ENCODE results near the gene CPO.

The CPO gene

GRCh38 chr2:206974551-206974950, 35.2 kb downstream of the CPO start:
- DNase-seq (ENCODE audit: low read depth): no peak

- DNase-seq (ENCODE audit: low read depth): no peak
Measured at GRCh38 chr2:206978746-206979145, 39.4 kb downstream of the CPO start.

DNA sequence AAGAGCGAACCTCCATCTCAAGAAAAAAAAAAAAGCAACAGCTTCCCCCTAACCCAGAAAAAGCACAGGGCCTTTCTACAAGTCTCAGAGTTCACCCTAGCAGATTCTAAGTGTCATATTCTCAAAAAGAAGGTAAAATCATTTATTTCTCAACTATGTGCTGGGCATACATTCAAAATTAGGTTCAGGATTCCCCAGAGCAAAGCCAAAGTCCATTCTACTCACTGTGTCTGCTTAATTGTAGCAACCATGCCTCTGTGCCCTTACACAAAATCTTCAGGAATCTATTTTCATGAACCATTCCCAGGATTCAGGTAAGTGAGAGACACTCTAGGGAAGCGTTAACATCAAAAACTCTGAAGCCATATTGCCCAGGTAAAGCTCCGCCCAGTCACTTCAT, 40.0 kb downstream of the CPO start:
- DNase-seq (ENCODE audit: low read depth): no peak

DNA sequence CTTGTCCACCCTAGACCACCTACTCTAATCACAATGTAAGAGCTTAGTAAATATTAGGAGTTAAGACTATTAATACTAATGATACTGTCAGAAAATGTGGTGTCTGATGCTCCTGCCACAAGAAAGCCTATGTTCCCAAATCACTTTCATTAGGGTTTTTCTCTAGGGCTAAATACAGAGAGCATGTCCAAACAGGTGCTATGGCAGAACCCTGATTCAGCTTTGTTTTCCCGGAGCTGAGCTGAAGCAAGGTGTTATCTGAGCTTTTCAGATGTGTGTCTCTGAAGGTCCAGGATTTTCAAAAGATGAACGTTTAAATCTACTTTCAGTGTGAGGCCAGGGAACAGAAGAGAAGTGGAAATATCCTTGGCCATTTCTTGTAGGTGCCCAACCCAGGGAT, 40.6 kb downstream of the CPO start:
- DNase-seq (ENCODE audit: low read depth): no peak

DNA sequence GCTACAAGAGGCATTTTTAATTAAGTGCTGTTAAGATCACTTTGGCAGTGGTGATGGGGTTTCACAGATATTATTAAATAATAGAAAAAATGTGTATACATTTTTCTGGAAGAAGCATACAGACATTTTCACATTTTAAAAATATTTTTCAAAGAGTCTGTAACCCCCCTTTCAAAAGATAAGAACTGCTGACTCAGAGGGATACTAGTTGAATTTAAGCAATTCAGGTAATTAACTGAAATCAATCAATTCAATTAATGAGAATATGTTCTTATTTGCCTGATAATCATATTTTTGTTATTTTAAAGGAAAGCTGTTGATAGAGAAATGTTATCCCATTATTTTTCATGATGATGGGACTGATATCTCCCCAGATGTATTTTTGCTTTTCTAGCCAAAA, 41.1 kb downstream of the CPO start:
- no peak for DNase-seq (ENCODE audit: low read depth)

DNA sequence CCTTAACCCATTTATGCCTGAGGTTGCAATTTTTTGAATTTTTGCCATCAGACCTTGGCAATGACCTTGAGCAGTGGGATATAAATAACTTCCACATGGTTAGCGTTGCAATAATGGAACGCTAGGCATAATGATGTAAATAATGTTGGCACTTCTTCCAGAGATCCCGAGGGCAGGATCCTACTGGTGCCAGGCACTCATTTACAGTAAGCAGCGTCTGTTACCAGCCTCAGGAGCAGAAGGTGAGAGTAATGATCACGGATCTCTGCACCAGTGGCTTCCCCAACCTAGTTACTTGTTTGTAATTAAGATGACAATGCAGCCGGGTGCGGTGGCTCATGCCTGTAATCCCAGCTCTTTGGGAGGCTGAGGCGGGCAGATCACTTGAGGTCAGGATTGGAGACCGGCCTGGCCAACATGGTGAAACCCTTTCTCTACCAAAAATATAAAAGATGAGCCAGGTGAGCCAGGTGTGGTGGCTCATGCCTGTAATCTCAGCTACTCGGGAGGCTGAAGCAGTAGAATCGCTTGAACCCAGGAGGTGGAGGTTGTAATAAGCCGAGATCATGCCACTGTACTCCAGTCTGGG, 41.9 kb downstream of the CPO start:
- DNase-seq (ENCODE audit: low read depth): no peak

DNA sequence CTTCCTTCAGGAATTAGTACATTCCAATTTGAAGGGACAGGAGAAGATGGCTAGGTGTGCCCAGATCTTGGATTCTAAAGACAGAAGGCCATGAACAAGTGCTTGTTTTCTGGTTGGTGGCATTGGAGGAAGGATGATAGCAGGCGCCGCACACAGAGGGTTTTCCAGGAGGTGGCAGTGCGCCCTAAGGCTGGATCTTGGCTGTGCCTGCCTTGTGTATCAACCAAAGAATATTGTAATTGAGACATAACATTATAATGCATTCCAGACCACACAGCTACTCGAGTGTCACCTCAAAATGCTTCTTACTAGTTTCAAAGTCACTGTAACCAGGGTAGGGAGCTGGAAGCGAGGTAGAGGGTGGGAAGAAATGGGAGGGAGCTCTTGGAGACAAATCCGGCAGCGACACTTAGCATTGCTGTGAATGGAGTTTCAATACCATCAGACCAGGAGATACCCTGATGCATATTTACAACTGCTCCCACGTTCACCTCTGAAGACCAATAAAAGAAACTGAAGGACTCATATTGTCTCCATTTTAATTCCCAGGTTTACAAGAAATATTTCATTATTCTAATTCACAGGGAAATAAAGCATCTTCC, 42.5 kb downstream of the CPO start:
- peak; percentile 18 for DNase-seq (ENCODE audit: low read depth)

DNA sequence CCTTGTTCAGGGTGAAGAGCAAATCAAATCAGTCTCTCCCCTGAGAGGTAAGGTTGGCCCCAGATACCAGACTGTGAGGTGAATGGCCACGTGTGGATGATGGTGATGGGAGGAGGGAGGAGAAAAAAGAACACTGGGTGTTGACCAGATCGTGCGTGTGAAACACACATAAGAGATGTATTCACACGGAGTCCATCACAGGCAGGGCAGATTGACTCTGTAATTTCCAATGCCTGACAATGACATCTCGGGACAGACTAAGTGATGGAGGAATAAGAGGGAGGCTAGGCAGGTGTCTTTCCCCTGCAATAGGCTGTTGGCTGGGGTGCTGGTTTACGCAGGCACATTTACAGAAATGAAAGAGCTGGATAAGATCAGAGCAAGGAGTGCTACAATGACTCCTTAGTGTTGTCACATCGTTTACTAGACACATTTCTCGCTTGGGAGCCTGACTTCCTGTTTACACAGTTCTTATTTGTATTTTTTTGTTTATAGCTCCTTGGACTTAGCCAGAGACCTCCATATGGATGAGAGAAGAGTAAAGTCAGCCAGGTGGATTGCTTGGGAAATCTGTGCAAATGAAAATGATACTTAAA, 43.1 kb downstream of the CPO start:
- no peak for DNase-seq (ENCODE audit: low read depth)

- no peak for DNase-seq (ENCODE audit: low read depth)
Measured at GRCh38 chr2:206983161-206983859, 44.0 kb downstream of the CPO start.

DNA sequence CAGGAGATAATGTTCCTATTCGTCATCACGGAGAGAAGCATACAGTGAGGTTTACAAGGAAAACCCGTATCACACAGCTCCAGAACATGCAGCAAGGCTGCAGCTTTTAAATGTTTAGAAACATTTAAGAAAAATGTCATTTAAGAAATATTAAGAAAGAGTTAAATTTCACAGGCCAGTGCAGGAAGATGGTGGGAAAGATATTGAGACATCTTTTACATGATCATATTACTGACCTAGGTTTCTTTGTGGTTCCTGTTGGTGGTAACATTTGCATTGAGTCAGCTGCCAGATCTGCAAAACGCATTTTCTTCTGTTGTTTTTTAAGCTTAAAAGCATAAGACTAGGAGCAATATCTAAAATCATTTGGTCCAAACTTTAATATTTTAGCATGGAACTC, 44.9 kb downstream of the CPO start:
- no peak for DNase-seq (ENCODE audit: low read depth)

GRCh38 chr2:206986943-206987342, 47.6 kb downstream of the CPO start:
- no peak for DNase-seq (ENCODE audit: low read depth)

DNA sequence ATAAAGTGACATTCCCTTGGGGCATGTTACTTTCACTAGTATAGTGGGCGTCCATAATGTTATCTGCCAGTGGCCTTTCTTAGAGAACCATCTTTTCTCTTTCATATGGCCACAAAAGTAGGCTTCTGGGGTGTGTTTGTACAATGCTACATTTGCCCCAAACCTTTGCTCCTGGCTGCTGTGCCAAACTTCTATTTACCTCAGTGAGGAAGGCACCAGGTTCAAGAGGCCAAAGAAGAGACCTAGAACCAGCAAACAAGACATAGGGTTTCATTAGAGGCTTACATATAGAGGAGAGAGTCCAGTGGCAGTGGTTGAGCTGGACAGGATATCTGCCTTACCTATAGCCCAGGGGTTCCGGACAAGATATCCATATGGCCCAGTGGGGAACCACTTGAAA, 48.5 kb downstream of the CPO start:
- DNase-seq (ENCODE audit: low read depth): no peak

- DNase-seq (ENCODE audit: low read depth): no peak
Measured at GRCh38 chr2:206988884-206989283, 49.6 kb downstream of the CPO start.

DNA sequence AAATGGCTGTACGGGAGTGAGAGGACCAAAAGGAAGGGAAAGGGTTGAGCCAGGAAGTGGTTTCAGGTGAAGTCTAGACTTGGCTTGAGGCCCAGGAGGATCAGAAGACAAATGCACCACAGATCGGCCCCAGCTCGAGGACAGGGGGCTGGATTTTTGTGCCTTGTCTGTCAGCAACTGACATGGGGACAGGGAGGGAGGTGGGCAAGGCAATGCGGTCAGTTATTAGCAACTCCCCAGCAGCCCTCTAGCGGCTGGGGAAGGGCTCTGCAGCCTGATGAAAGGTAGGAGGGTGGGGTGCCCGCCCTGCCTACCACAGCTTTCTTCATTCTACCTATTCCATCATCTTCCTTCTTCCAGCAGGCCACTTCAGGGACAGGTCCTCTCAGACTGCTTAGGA, 50.0 kb downstream of the CPO start:
- no peak for DNase-seq (ENCODE audit: low read depth)

- no peak for DNase-seq (ENCODE audit: low read depth)
Measured at GRCh38 chr2:206990360-206990759, 51.0 kb downstream of the CPO start.

DNA sequence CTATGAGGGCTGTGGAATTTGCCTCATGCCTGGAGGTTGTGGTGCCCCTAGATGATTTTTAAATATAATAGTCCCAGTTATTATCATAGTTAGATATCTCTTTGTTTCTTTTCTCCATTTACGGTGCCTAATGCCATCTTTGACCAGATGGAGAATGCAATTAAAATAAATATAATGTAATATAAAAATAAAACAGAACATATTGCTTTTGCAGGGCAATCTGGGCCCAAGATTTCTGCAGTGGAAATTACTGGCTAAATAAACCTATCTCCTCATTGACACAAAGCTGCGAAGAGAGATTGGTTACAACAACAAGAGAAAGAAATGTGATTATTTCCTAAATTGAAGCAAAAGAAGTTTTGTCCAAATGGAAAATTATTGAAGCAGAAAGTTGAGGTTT, 51.8 kb downstream of the CPO start:
- no peak for DNase-seq (ENCODE audit: low read depth)

DNA sequence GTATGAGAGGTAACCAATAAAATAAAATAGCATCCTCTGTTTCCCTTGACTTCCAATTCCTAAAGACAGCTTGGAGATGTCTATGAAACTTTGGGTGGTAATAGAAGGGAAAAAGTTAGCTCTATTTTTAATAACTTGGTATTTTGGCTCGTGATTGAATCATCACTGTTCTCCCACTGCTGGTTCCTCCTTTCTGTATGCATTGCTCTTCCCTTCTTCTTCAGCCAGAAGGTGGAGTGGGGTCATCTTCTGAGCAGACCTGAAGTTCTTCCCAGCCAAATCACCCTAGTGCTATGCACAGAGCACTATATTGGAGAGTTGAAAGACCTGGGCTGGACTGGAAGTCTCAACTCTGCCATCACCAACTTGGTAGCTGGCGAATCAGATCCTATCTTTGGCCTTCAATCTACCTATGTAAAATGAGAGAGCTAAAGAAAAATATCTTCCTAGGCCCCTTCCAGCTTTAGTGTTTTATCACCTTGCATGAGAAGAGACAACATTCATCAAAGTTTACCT, 54.1 kb downstream of the CPO start:
- no peak for DNase-seq (ENCODE audit: low read depth)

GRCh38 chr2:206993964-206994363, 54.6 kb downstream of the CPO start:
- no peak for DNase-seq (ENCODE audit: low read depth)

DNA sequence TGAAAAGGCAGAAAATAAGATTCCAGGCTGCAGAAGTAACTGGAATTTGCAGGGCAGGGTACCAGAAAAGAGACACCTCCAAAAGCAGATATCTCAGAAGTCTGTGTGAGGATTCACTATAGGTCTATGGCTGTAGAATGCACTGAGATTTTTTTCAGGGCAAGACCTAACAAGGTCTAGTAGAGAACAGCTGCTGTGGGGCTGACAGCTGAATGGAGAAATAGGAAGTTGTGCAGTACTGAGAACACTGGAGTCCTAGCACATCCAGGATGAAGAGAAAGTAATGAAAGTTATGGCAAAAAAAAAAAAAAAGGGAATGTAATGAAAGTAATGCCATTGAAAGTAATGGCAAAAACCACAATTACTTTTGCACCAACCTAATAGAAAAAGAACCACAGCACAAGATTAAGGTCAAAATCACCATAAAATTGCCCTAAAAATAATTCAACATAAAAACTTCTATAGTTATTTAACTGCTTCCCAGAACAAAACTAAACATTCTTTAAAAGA, 57.3 kb downstream of the CPO start:
- DNase-seq (ENCODE audit: low read depth): no peak

DNA sequence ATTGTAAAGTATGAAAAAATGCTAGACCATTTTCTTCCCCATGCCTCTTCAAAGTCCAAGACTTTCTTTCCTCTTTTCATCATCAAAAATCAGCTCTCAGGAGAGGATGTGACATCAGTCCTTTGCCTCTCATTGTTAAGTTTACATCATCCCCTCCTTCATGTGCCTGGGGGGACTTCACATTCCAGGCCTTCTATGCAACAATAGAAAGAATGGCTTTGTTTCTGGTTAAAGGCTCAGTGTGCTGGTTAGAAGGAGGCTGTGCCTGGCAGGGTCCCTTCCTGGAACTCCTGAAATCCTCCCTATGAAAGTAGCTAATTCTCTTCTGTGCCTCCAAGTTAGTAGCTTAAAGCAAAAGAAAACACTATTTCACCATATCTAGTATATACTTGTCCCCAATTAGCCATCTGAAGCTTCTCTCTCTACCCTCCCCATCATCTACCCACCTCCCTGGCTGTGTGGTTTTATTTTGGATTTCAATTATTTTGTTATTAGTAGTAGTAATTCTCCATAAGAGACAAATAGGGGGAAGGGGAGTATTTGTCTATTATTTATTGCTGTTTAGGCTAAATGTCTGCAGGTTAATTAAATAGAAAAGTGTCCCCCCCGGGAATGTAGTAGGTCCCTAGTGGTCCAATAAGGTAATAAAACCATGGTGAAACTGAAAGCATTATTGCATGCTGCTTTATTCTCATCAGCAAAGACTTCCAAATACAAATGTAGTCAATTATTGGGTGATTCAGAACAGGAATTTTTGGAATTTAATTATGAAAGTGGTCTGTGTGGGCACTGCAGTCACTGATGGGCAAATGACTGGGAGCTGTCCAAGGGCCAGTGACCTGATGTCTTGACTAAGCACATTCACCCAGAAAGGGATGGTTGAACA, 69.0 kb downstream of the CPO start:
- no peak for DNase-seq (ENCODE audit: low read depth)

- no peak for DNase-seq (ENCODE audit: low read depth)
Measured at GRCh38 chr2:207012461-207012860, 73.1 kb downstream of the CPO start.

DNA sequence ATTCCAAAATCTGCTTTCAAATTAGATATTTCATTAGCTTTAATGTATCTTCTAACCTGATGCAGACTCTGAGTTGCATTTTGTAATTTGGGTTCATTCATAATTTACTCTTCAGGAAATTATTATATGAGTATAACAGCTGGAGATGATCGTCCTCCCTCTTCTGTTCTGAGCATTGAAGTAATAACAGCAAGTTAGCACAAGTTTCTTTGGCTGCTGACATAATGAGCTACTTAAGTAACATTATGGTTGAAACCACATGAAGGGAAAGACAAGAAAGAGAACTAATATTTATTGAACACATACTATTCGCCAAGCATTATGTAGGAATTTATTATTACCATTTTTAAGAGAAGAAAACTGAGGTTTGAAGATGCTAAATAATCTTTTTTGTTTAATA, 75.1 kb downstream of the CPO start:
- no peak for DNase-seq (ENCODE audit: low read depth)

All from stimulated activated CD4-positive, alpha-beta T cell treated with anti-CD3 and anti-CD28 coated beads, Interleukin-2, amount 100 ng/mL, for 4 hours (primary cell).